SK-N-SH (cell line): ENCODE results near the gene ACSF3. TPM values are rescaled to one million over a fixed set of nuclear protein-coding genes. Genes with fewer than 3 reads are reported as not detected.

Experiments used
- CTCF ChIA-PET: fragments of 300-600, 350-600 bp; formaldehyde crosslinking; extraction: SDS; loops from one replicate; lab custom pipeline; 2021; lab: Yijun Ruan, JAX
- POLR2A ChIA-PET: fragments of 350-600 bp; sonication (Branson Sonifier 250); formaldehyde crosslinking; extraction: SDS; loops from one replicate; lab custom pipeline; 2020; ENCODE audit warnings: antibody characterized with exemption, inconsistent platforms; lab: Yijun Ruan, JAX
- DNase-seq: peaks from one replicate; pipeline ENCODE4 v3.0.0; 2012
- H2AFZ ChIP-seq: fragments of 200-600 bp; sonication (generic); 2 replicates; pipeline ENCODE4 v1.8.1; 2016; ENCODE audit warnings: antibody characterized with exemption, mild to moderate bottlenecking, low read depth
- H3F3A ChIP-seq: fragments of 200-600 bp; sonication (generic); replicated peaks from 2 replicates; pipeline ENCODE3; 2016; ENCODE audit warnings: antibody characterized with exemption, mild to moderate bottlenecking; ENCODE audit not compliant: insufficient read depth
- H3K27ac ChIP-seq, 2 experiments: fragments of 200-500 bp in 1 of 2; fragments of 200-600 bp in 1 of 2; sonication (Bioruptor generic) in 1 of 2; sonication (generic), shearing (Covaris generic) in 1 of 2; 2 replicates each; pipeline versions ENCODE4 v1.5.1 to v1.6.1; 2014 to 2016; ENCODE audit warnings: low read depth in 2 of 2, inconsistent platforms in 1 of 2, low read length in 1 of 2, mild to moderate bottlenecking in 1 of 2, mixed read lengths in 1 of 2
- H3K27me3 ChIP-seq: fragments of 200-600 bp; sonication (generic), shearing (Covaris generic); 2 replicates; pipeline ENCODE4 v1.6.1; 2016; ENCODE audit warnings: mixed run types; ENCODE audit not compliant: insufficient read depth
- H3K36me3 ChIP-seq, 2 experiments: fragments of 200-500 bp in 1 of 2; fragments of 200-600 bp in 1 of 2; sonication (Bioruptor generic) in 1 of 2; sonication (generic) in 1 of 2; replicated peaks in 1 of 2; 2 replicates each; pipeline versions ENCODE3 to v1.5.1; 2014 to 2016; ENCODE audit warnings: low read length in 1 of 2, mild to moderate bottlenecking in 1 of 2; ENCODE audit not compliant: insufficient read depth in 2 of 2, control insufficient read depth in 1 of 2
- H3K4me1 ChIP-seq, 2 experiments: fragments of 200-500 bp in 1 of 2; fragments of 200-600 bp in 1 of 2; sonication (Bioruptor generic) in 1 of 2; sonication (generic), shearing (Covaris generic) in 1 of 2; 2 replicates each; pipeline versions ENCODE4 v1.5.1 to v1.6.1; 2014 to 2016; ENCODE audit warnings: low read depth in 1 of 2, low read length in 1 of 2, mixed run types in 1 of 2; ENCODE audit not compliant: insufficient read depth in 2 of 2, control insufficient read depth in 1 of 2
- H3K4me2 ChIP-seq: fragments of 200-600 bp; sonication (generic), shearing (Covaris generic); 2 replicates; pipeline ENCODE4 v1.6.1; 2017; ENCODE audit warnings: mixed run types
- H3K4me3 ChIP-seq, 2 experiments: fragments of 200-500 bp in 1 of 2; fragments of 200-600 bp in 1 of 2; sonication (Bioruptor generic) in 1 of 2; sonication (generic), shearing (Covaris generic) in 1 of 2; 2 replicates each; pipeline versions ENCODE4 v1.5.1 to v1.8.1; 2014 to 2016; ENCODE audit warnings: low read depth in 2 of 2, inconsistent platforms in 1 of 2, low read length in 1 of 2, mild to moderate bottlenecking in 1 of 2, mixed read lengths in 1 of 2, moderate library complexity in 1 of 2
- H3K79me2 ChIP-seq: fragments of 200-600 bp; sonication (generic); 2 replicates; pipeline ENCODE4 v1.8.1; 2017; ENCODE audit warnings: mild to moderate bottlenecking; ENCODE audit not compliant: insufficient read depth
- H3K9ac ChIP-seq: fragments of 200-600 bp; sonication (generic); 2 replicates; pipeline ENCODE4 v1.6.1; 2017; ENCODE audit warnings: mixed run types
- H3K9me2 ChIP-seq: fragments of 200-600 bp; sonication (generic); 2 replicates; pipeline ENCODE4 v1.6.1; 2017; ENCODE audit warnings: mixed run types
- H3K9me3 ChIP-seq: fragments of 200-600 bp; sonication (generic); 2 replicates; pipeline ENCODE4 v1.6.1; 2017; ENCODE audit warnings: mixed run types, mild to moderate bottlenecking, moderate library complexity
- H4K20me1 ChIP-seq: fragments of 200-600 bp; sonication (generic); 2 replicates; pipeline ENCODE4 v1.6.1; 2017; ENCODE audit warnings: mild to moderate bottlenecking, mixed run types; ENCODE audit not compliant: insufficient read depth
- CTCF ChIP-seq: fragments of 200-600 bp; sonication (generic); IDR thresholded peaks from 2 replicates; pipeline ENCODE4 v1.6.1; 2017; ENCODE audit warnings: antibody characterized with exemption, mild to moderate bottlenecking, moderate library complexity
- ELF1 ChIP-seq: IDR thresholded peaks from 2 replicates; pipeline ENCODE4 v1.4.0; 2012
- EZH2phosphoT487 ChIP-seq: fragments of 200-600 bp; sonication (generic); IDR thresholded peaks from 2 replicates; pipeline ENCODE4 v1.6.1; 2017; ENCODE audit warnings: low read depth, mixed run types, mild to moderate bottlenecking, antibody characterized with exemption, moderate library complexity, borderline replicate concordance
- JUND ChIP-seq: IDR thresholded peaks from 2 replicates; pipeline ENCODE4 v1.4.0; 2012
- MXI1 ChIP-seq: IDR thresholded peaks from 2 replicates; pipeline ENCODE4 v1.6.1; 2012; ENCODE audit warnings: mild to moderate bottlenecking, low read depth, low read length, improper control_type of control experiment
- NFIC ChIP-seq: IDR thresholded peaks from 2 replicates; pipeline ENCODE4 v1.4.0; 2012; ENCODE audit warnings: borderline replicate concordance
- PBX3 ChIP-seq: IDR thresholded peaks from 2 replicates; pipeline ENCODE4; 2012
- RCOR1 ChIP-seq: fragments of 150-350 bp; IDR thresholded peaks from 2 replicates; pipeline ENCODE4 v1.6.1; 2017; ENCODE audit warnings: antibody characterized with exemption, low read length
- SIN3A ChIP-seq: IDR thresholded peaks from 2 replicates; pipeline ENCODE4 v1.6.1; 2012; ENCODE audit warnings: low read depth, mild to moderate bottlenecking, low read length, moderate library complexity, borderline replicate concordance
- TAF1 ChIP-seq: IDR thresholded peaks from 2 replicates; pipeline ENCODE4 v1.6.1; 2012; ENCODE audit warnings: low read depth, mild to moderate bottlenecking, low read length, moderate library complexity, borderline replicate concordance
- TEAD4 ChIP-seq: IDR thresholded peaks from 2 replicates; pipeline ENCODE4 v1.4.0; 2012; ENCODE audit warnings: mild to moderate bottlenecking, borderline replicate concordance; ENCODE audit not compliant: insufficient read depth
- YY1 ChIP-seq: IDR thresholded peaks from 2 replicates; pipeline ENCODE4 v1.4.0; 2012; ENCODE audit warnings: low read depth, mild to moderate bottlenecking
- WGBS: methylation state at CpG from one replicate; pipeline ENCODE4 v1.1.6; 2017; ENCODE audit warnings: low lambda C conversion rate; 5-methylcytosine and 5-hydroxymethylcytosine counted together
- polyA plus RNA-seq, 3 experiments: library from polyadenylated mRNA; depleted of rRNA; stranded (reverse); fragments of >200 nt; gene quantifications; 2 replicates each; pipeline ENCODE4 v1.2.3, GENCODE V29; 2012
- TF ChIP-seq, protein P1 (sequence below): fragments of 150-350 bp; IDR thresholded peaks from 2 replicates; pipeline ENCODE4 v1.6.1; 2017; ENCODE audit warnings: antibody characterized with exemption, low read length, low read depth, borderline replicate concordance
- TF ChIP-seq, protein P2 (sequence below): IDR thresholded peaks from 2 replicates; pipeline ENCODE4 v1.6.1; 2012; ENCODE audit warnings: mild to moderate bottlenecking, low read depth, low read length, moderate library complexity

Gene ACSF3
- polyA plus RNA-seq, 1 of the 3 experiments (the other 2 are of a cell fraction) = 18.8 TPM

GRCh38 chr16:89171216-89172170, 77.8 kb downstream of the ACSF3 start, which contains the start of gene CDH15:
TSS of gene CDH15 (plus strand) at chr16:89171748. CDS start at chr16:89171832, 84 bp downstream.
- ChIA-PET CTCF (interaction anchor here (0.9 to 6.5 kb wide), 2 partner anchors 358 to 435 kb away, joined by 4 to 82 read pairs; partner anchors contain the start of gene APRT), POLR2A (interaction anchor here (1.2 kb wide), 1 partner anchor 359 kb away, joined by 3 read pairs; the partner anchor contains the start of gene APRT)
- H3K36me3 ChIP-seq = no peaks in the 10 kb centered on the region
- H3K27me3 ChIP-seq = peaks cover 24% of the 10 kb centered on the region; the same call in 1 of the 2 replicates
- 11% methylated on average over 10 of the region's 74 CpGs for WGBS
- peaks cover 0 to 27% of the 10 kb centered on the region in 2 experiments; a peak in 1 of 4 replicates for H3K4me1 ChIP-seq
- no peak within 1 kb of the TSS for H3K27ac ChIP-seq
- H3K79me2 ChIP-seq = no peaks in the 10 kb centered on the region
- H2AFZ ChIP-seq = no peak within 1 kb of the TSS
- H4K20me1 ChIP-seq = 0 out of 2 replicates have a peak, but pooled peaks cover 7% of the 10 kb centered on the region
- H3K4me3 ChIP-seq = peak within 1 kb of the TSS in 1 of 2 experiments; percentile 21; a peak in 1 of 4 replicates
- no peaks in the 10 kb centered on the region for H3K9me2 ChIP-seq
- H3K4me2 ChIP-seq = peak within 1 kb of the TSS; percentile 52
- H3K9me3 ChIP-seq = no peaks in the 10 kb centered on the region
- no peaks in the 10 kb centered on the region for H3F3A ChIP-seq
- DNase-seq = peak; percentile 98
- H3K9ac ChIP-seq = no peak within 1 kb of the TSS
- TF ChIP-seq MXI1 (peak; percentile 79), PBX3 (peak; percentile 96)
- TF ChIP-seq, protein P1, sequence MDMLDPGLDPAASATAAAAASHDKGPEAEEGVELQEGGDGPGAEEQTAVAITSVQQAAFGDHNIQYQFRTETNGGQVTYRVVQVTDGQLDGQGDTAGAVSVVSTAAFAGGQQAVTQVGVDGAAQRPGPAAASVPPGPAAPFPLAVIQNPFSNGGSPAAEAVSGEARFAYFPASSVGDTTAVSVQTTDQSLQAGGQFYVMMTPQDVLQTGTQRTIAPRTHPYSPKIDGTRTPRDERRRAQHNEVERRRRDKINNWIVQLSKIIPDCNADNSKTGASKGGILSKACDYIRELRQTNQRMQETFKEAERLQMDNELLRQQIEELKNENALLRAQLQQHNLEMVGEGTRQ = no peak

DNA sequence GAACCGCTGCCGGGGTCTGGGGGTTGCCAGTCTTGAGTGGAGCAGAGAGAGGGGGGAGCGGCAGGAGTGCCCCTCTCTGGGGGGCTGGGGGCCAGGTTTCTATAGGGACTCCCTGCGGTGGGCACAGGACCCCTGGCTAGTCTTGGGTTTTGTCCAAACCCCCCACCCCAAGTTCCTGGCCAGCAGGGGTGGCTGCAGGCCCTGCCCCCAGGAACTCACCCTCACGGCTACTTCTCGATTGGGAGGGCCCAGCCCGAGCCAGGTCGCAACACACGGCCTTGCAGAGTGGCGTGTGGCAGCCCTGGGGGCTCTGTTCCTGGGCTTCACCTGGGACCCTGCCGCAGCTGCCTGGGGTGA, 78.5 kb downstream of the ACSF3 start:
- Histone ChIP-seq H3K79me2 (no peaks in the 10 kb centered on the region), H3K4me2 (no peak overlapping the region), H2AFZ (no peak overlapping the region), H3K36me3 (no peaks in the 10 kb centered on the region), H3K4me3 (no peak overlapping the region), H3K9me3 (no peaks in the 10 kb centered on the region), H3K27me3 (peaks cover 24% of the 10 kb centered on the region; the same call in 1 of the 2 replicates), H3K9me2 (no peaks in the 10 kb centered on the region), H3K4me1 (peaks cover 0 to 24% of the 10 kb centered on the region in 2 experiments; a peak in 1 of 4 replicates), H4K20me1 (0 out of 2 replicates have a peak, but pooled peaks cover 7% of the 10 kb centered on the region), H3K9ac (no peak overlapping the region), H3F3A (no peaks in the 10 kb centered on the region), H3K27ac (no peak overlapping the region)
- POLR2A ChIA-PET = no interaction called here
- CTCF ChIA-PET = interaction anchor here (2.2 to 6.5 kb wide), 2 partner anchors 119 to 359 kb away, joined by 5 to 82 read pairs; partner anchors contain the start of gene APRT
- 54% methylated on average over 4 of the region's 11 CpGs for WGBS
- no peak for DNase-seq
- no peak for TF ChIP-seq RCOR1
- no peak for TF ChIP-seq TEAD4
- no peak for TF ChIP-seq JUND
- no peak for TF ChIP-seq ELF1
- no peak for TF ChIP-seq CTCF
- TF ChIP-seq, protein P2, sequence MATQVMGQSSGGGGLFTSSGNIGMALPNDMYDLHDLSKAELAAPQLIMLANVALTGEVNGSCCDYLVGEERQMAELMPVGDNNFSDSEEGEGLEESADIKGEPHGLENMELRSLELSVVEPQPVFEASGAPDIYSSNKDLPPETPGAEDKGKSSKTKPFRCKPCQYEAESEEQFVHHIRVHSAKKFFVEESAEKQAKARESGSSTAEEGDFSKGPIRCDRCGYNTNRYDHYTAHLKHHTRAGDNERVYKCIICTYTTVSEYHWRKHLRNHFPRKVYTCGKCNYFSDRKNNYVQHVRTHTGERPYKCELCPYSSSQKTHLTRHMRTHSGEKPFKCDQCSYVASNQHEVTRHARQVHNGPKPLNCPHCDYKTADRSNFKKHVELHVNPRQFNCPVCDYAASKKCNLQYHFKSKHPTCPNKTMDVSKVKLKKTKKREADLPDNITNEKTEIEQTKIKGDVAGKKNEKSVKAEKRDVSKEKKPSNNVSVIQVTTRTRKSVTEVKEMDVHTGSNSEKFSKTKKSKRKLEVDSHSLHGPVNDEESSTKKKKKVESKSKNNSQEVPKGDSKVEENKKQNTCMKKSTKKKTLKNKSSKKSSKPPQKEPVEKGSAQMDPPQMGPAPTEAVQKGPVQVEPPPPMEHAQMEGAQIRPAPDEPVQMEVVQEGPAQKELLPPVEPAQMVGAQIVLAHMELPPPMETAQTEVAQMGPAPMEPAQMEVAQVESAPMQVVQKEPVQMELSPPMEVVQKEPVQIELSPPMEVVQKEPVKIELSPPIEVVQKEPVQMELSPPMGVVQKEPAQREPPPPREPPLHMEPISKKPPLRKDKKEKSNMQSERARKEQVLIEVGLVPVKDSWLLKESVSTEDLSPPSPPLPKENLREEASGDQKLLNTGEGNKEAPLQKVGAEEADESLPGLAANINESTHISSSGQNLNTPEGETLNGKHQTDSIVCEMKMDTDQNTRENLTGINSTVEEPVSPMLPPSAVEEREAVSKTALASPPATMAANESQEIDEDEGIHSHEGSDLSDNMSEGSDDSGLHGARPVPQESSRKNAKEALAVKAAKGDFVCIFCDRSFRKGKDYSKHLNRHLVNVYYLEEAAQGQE = no peak
- no peak for TF ChIP-seq TAF1
- TF ChIP-seq, protein P1 = no peak
- TF ChIP-seq YY1 = no peak
- TF ChIP-seq NFIC = no peak
- no peak for TF ChIP-seq SIN3A
- no peak for TF ChIP-seq EZH2phosphoT487
